Measurements from ENCODE around the gene ZMYM4.

ZMYM4 gene

GRCh38 chr1:35390600-35391494 lies 122.3 kb downstream of the ZMYM4 start:
- intact Hi-C loops (cut with DNase I), result no loop called here
- no peak for DNase-seq

GRCh38 chr1:35394386-35394785 lies 125.9 kb downstream of the ZMYM4 start:
- intact Hi-C loops (cut with DNase I), result no loop called here
- DNase-seq, result no peak

- no peak for DNase-seq
- intact Hi-C loops (cut with DNase I), result no loop called here
Measured at GRCh38 chr1:35398739-35399138, 130.2 kb downstream of the ZMYM4 start.

GRCh38 chr1:35401049-35401448 lies 132.5 kb downstream of the ZMYM4 start:
- intact Hi-C loops (cut with DNase I), result no loop called here
- no peak for DNase-seq

GRCh38 chr1:35406103-35406502 lies 137.6 kb downstream of the ZMYM4 start:
- intact Hi-C loops (cut with DNase I), result no loop called here
- DNase-seq, result no peak

- intact Hi-C loops (cut with DNase I), result no loop called here
- no peak for DNase-seq
Measured at GRCh38 chr1:35407743-35408142, 139.2 kb downstream of the ZMYM4 start.

GRCh38 chr1:35408925-35409324 lies 140.4 kb downstream of the ZMYM4 start:
- no peak for DNase-seq
- intact Hi-C loops (cut with DNase I), result no loop called here

GRCh38 chr1:35426097-35426586 lies 157.6 kb downstream of the ZMYM4 start:
- intact Hi-C loops (cut with DNase I), result no loop called here
- no peak for DNase-seq

- intact Hi-C loops (cut with DNase I), result no loop called here
- no peak for DNase-seq
Measured at GRCh38 chr1:35428360-35428759, 159.9 kb downstream of the ZMYM4 start.

- intact Hi-C loops (cut with DNase I), result no loop called here
Measured at GRCh38 chr1:35430762-35431161, 162.3 kb downstream of the ZMYM4 start.

GRCh38 chr1:35431173-35431599 lies 162.7 kb downstream of the ZMYM4 start:
- no peak for DNase-seq
- intact Hi-C loops (cut with DNase I), result no loop called here

More at GRCh38 chr1:35430762-35431161, 162.3 kb downstream of the ZMYM4 start:
- DNase-seq, result no peak

- intact Hi-C loops (cut with DNase I), result no loop called here
- peak in 7 of 10 donors; percentile 34 to 90 (median 36) for DNase-seq
Measured at GRCh38 chr1:35432231-35432630, 163.7 kb downstream of the ZMYM4 start.

GRCh38 chr1:35433714-35434113 lies 165.2 kb downstream of the ZMYM4 start:
- no peak for DNase-seq
- intact Hi-C loops (cut with DNase I), result no loop called here

- DNase-seq, result no peak
- intact Hi-C loops (cut with DNase I), result no loop called here
Measured at GRCh38 chr1:35434703-35435102, 166.2 kb downstream of the ZMYM4 start.

- no peak for DNase-seq
- intact Hi-C loops (cut with DNase I), result no loop called here
Measured at GRCh38 chr1:35436078-35436477, 167.6 kb downstream of the ZMYM4 start.

GRCh38 chr1:35437200-35437599 lies 168.7 kb downstream of the ZMYM4 start:
- intact Hi-C loops (cut with DNase I), result no loop called here
- no peak for DNase-seq

GRCh38 chr1:35439626-35440025 lies 171.1 kb downstream of the ZMYM4 start:
- no peak for DNase-seq
- intact Hi-C loops (cut with DNase I), result no loop called here

GRCh38 chr1:35441926-35442579 lies 173.5 kb downstream of the ZMYM4 start:
- intact Hi-C loops (cut with DNase I), result no loop called here
- DNase-seq, result no peak

GRCh38 chr1:35442734-35443133 lies 174.2 kb downstream of the ZMYM4 start:
- intact Hi-C loops (cut with DNase I), result no loop called here
- peak in 7 of 10 donors; percentile 31 to 90 (median 57) for DNase-seq

- no peak for DNase-seq
- intact Hi-C loops (cut with DNase I), result no loop called here
Measured at GRCh38 chr1:35443768-35444518, 175.4 kb downstream of the ZMYM4 start.

- no peak for DNase-seq
- intact Hi-C loops (cut with DNase I), result no loop called here
Measured at GRCh38 chr1:35444519-35444774, 175.9 kb downstream of the ZMYM4 start.

All from posterior cingulate gyrus (tissue), 11 donors.